Measurements from ENCODE around the gene NME3. TPM values are rescaled to one million over a fixed set of nuclear protein-coding genes. Genes with fewer than 3 reads are reported as not detected.

NME3 gene
- total and polyA plus RNA-seq, 2 donors (not counting 3 experiments of a cell fraction or from before 2014, with no cell fraction given) = 38.2 to 74.4 TPM

DNA sequence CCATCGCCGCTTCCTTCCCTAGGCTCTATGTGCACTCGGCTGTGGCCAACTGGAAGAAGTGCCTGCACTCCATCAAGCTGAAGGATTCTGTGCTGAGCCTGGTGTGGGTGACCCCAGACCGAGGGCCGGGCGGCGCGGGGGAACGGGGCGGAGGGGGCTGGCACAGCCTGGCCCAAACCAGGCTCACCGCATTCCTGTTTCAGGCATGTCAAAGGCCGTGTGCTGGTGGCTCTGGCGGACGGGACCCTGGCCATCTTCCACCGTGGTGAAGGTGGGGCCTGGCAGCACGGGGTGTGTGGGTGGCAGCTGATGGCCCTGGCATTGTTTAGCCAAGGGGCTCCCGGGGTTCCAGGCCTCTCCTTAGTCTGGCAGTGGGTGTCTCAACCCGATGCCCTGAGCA lies 4.6 kb downstream of the NME3 start:
- no TSS peak for BruUV-seq (replicated peaks)
- no peak for FAIRE-seq
- intact Hi-C loops (cut with micrococcal nuclease) = no loop called here
- Histone ChIP-seq H3K36me3 (ENCODE audit: control insufficient read depth in 2 of 2, extremely low read depth in 1 of 2, insufficient read depth in 2 of 2, low read length in 2 of 2) (peaks cover 5 to 46% of the 10 kb centered on the region in 2 experiments), H3K9me3 (replicated peaks; ENCODE audit: control insufficient read depth, insufficient read depth, low read length) (no peaks in the 10 kb centered on the region), H3K4me1 (ENCODE audit: control insufficient read depth, extremely low read depth, insufficient read depth, low read length) (peaks cover 6% of the 10 kb centered on the region), H3K9me1 (replicated peaks; ENCODE audit: control insufficient read depth, extremely low read depth, insufficient read depth, low read length) (no peaks in the 10 kb centered on the region), H3K4me3 (replicated peaks in 1 of 3; ENCODE audit: insufficient read depth in 1 of 3, low read depth in 1 of 3, low read length in 3 of 3) (no peak overlapping the region), H3K79me2 (ENCODE audit: control insufficient read depth, insufficient read depth, low read length) (peaks cover under 1% of the 10 kb centered on the region), H3K9ac (replicated peaks; ENCODE audit: extremely low read depth, insufficient read depth, low read length) (no peak overlapping the region), H3K4me2 (ENCODE audit: insufficient read depth, low read length) (no peak overlapping the region), H2AFZ (ENCODE audit: low read depth, low read length) (no peak overlapping the region), H3K27ac (ENCODE audit: insufficient read depth, low read depth, low read length) (no peak overlapping the region), H4K20me1 (replicated peaks; ENCODE audit: control insufficient read depth, extremely low read depth, insufficient read depth, low read length) (no peaks in the 10 kb centered on the region), H3K27me3 (ENCODE audit: control insufficient read depth in 2 of 2, insufficient read depth in 2 of 2, low read length in 2 of 2) (no peaks in the 10 kb centered on the region)
- no peak for TF ChIP-seq POLR2AphosphoS5 (IDR thresholded peaks at IDR 0.05; ENCODE audit: insufficient read depth, low read depth, low read length)
- TF ChIP-seq, protein P1, sequence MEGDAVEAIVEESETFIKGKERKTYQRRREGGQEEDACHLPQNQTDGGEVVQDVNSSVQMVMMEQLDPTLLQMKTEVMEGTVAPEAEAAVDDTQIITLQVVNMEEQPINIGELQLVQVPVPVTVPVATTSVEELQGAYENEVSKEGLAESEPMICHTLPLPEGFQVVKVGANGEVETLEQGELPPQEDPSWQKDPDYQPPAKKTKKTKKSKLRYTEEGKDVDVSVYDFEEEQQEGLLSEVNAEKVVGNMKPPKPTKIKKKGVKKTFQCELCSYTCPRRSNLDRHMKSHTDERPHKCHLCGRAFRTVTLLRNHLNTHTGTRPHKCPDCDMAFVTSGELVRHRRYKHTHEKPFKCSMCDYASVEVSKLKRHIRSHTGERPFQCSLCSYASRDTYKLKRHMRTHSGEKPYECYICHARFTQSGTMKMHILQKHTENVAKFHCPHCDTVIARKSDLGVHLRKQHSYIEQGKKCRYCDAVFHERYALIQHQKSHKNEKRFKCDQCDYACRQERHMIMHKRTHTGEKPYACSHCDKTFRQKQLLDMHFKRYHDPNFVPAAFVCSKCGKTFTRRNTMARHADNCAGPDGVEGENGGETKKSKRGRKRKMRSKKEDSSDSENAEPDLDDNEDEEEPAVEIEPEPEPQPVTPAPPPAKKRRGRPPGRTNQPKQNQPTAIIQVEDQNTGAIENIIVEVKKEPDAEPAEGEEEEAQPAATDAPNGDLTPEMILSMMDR (IDR thresholded peaks at IDR 0.05; ENCODE audit: extremely low read depth in 1 of 2, insufficient read depth in 1 of 2, low read depth in 1 of 2, low read length in 2 of 2) = no peak
- TF ChIP-seq GATA2 (IDR thresholded peaks at IDR 0.05; ENCODE audit: insufficient read depth, insufficient read length, low read depth, low read length) = no peak
- no peak for TF ChIP-seq EZH2 (IDR thresholded peaks at IDR 0.05; ENCODE audit: borderline replicate concordance, low read depth, low read length, severe bottlenecking)
- TF ChIP-seq FOS (IDR thresholded peaks at IDR 0.05; ENCODE audit: borderline replicate concordance, insufficient read depth, low read length) = no peak
- TF ChIP-seq POLR2A (IDR thresholded peaks at IDR 0.05; ENCODE audit: low read depth, low read length) = no peak
- no peak for TF ChIP-seq JUN (IDR thresholded peaks at IDR 0.05; ENCODE audit: borderline replicate concordance, insufficient read depth, insufficient read length, low read depth)
- TF ChIP-seq, protein P2, sequence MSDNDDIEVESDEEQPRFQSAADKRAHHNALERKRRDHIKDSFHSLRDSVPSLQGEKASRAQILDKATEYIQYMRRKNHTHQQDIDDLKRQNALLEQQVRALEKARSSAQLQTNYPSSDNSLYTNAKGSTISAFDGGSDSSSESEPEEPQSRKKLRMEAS (IDR thresholded peaks at IDR 0.05; ENCODE audit: insufficient read depth, insufficient read length) = no peak
- no peak for TF ChIP-seq MYC (IDR thresholded peaks at IDR 0.05; ENCODE audit: low read depth, low read length)
- ChIA-PET CTCF (no interaction called here), POLR2A (no interaction called here)
- dilution Hi-C loops (cut with MboI; ENCODE audit: extremely low pct_ligation_motif_present, low sequenced_read_pairs) = no loop called here
- no peak for DNase-seq (ENCODE audit: low read depth, low spot score)

Data from endothelial cell of umbilical vein (primary cell).